NCI-H2171 (cell line): ENCODE results near the gene PGBD5.

ENCODE experiments used
- DNase-seq: peaks from one replicate; lab custom pipeline; 2025; lab: John Stamatoyannopoulos, UW

PGBD5 gene

GRCh38 chr1:230300322-230301301 lies 125.5 kb downstream of the PGBD5 start:
- DNase-seq = peak; percentile 63

DNA sequence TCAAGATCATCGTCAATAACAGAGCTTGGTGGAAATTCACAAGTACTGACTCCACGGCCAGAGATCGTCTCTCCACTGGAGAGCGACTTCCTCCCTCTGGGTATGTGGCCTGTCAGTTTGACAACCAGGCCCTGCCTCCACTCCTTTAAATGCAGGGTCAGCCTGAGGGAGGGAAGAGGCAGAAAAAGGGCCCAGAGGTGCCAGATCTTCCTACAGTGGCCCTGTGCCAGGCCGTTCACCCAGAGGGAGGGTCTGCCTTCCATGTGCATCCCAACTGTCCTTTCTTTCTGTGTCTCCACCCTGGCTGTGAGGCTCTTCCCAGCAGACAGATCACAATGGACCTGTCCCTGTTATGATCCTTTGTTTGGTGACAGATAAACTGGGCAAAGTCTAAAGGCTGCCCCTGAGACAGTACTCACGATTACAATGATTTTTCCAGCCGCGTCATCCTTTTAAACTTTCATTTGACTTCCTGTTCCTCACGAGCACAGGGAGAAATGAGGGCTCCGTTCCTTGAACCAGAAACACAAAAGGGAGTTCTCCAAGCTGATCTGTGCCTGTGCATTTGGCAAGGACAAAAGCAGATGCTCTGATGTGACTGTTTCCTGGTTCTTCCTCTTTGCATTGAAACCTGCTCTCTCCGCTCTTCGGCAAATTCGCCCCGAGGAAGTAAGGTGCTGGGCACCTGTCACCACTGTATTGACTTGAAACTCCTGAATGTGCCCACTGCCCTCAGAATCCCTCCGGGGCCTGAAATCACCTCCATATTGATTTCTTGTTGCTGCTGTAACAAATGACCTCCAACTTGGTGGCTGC lies 126.7 kb downstream of the PGBD5 start:
- no peak for DNase-seq

GRCh38 chr1:230295367-230295766 lies 130.8 kb downstream of the PGBD5 start:
- no peak for DNase-seq

DNA sequence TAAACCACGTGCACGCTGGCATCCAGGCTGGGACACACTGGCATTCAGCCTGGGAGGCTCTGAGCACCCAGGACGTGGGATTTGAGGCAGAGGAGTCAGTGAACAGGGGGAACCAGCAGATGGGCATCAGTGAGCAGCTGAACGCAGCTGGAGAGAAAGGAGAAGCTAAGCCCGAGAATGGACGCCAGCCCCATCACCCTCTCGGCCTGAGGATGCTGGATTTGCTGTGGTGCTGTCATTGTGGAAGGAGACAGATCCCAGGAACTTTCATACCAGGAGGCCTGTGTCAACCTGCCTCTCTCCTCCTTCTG lies 132.8 kb downstream of the PGBD5 start:
- DNase-seq = peak; percentile 46

GRCh38 chr1:230292689-230293389 lies 133.3 kb downstream of the PGBD5 start:
- peak; percentile 81 for DNase-seq

DNA sequence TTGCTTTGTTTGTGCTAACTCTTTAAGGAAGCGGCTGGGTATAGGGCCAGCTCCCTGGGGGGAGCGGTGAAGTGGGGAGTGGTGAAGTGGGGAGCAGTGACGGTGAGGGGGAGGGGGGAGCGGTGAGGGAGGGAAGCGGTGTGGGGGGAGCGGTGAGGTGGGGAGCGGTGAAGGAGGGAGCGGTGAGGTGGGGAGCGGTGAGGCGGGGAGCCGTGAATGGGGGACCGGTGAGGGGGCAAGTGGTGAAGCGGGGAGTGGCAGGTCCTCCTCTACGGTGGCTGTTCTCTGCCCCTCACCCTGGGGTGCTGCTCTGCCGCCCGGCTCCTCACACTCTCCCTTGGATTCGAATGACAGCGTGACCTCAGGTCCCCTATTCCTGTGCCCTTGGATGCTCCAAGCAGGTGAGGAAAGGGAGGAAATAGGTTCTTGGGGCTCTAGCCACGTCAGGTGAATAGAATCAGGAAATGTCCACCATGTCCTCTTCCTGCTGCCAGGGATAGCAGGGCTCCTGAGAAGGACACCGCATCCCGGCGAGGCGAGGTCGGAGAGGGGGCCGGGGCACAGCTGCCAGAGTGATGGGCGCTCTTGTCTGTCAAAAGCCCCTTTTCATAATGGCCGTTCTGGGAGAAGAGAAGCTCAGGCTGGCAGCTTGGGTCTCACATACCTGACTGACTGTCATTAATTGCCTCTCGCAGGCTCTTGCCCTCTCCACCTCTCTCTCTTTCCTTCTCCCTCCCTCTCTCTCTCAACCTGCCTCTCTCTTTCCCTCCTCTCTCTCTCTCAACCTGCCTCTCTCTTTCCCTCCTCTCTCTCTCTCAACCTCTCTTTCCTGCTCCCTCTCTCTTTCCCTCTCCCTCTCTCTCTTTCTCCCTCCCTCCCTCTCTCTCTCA lies 134.2 kb downstream of the PGBD5 start:
- no peak for DNase-seq

GRCh38 chr1:230289350-230289644 lies 136.8 kb downstream of the PGBD5 start:
- no peak for DNase-seq

DNA sequence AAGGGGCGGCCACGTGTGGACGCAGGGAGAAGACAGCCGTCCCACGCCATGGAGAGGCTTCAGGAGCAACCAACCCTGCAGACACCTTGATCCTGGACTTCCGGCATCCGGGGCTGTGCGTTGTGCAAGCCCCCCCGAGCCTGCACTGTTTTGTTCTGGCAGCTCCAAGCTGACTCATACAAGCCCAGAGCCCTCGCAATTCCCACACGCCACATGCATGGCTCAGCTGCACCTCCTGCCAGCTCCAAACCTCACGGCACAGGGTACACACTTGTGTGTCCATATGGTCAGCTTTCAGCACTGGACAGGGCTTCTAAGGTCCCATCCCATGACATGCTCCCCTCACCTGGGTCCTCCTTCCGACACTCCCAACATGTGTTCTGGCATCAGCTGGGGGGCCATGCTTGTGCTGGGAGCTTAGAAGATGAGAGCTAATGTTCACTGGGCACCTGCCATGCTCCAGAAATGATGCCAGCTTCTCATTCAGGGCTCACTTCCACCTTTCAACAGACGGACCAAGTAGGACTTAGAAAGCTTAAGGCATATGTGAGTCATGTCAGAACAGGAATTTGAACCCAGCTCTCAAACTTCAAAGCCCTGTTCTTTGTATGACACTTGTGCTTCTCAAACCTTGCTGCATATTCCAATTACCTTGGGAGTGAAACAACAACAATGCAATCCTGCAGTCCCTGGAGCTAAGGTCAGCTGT lies 137.3 kb downstream of the PGBD5 start:
- no peak for DNase-seq

- DNase-seq = no peak
Measured at GRCh38 chr1:230287674-230288315, 138.3 kb downstream of the PGBD5 start.

DNA sequence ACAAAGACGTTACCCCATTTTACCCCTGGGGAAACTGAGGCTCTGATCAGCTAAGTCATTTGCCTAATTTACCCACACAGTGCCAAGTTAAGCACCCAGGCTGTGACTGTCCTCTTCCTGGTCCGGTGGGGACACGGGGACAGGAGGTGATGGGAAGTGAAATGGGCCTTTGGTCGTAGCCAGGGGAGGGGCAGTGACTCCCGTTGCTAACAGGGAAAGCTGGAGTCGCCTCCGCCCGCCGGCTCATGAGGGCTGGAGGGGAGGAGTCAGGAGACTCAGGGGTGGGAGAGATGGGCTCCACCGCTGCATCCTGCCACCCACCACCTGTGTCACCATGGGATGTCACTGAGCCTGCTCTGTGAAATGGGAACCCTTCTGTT lies 139.3 kb downstream of the PGBD5 start:
- no peak for DNase-seq

GRCh38 chr1:230286166-230286889 lies 139.8 kb downstream of the PGBD5 start:
- DNase-seq = no peak

DNA sequence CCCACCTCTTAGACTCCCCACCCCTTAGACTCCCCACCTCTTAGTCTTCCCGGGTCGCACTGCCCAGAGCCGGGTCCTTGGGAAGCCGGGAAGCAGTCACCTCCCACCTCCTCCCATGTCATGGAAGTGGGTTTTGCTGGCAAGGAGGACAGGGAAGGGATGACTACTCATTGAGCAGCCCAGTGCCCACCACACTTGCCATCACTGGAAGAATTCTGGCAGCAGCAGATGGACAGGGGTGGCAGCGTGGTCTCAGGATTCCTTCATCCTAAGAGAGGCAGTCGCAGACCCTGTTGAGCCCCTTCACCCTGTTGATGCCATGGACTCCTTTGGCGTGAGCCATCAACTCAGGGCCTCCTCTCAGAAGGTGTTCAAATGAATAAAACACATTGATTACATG lies 140.8 kb downstream of the PGBD5 start:
- no peak for DNase-seq

DNA sequence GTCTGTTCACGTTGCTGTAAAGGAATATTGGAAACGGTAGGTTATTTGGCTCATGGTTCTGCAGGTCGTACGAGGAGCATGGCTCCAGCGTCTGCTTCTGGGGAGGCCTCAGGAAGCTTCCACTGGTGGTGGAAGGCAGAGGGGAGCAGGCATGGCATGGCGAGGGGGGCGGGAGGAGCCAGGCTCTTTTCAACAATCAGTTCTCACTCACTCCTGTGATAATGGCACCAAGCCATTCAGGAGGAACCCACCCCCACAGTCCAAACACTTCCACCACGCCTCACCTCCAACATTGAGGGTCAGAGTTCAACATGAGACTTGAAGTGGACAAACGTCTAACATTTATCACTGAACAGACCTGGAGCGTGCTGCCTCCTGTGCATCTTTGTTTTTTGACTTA lies 141.2 kb downstream of the PGBD5 start:
- no peak for DNase-seq

- no peak for DNase-seq
Measured at GRCh38 chr1:230283678-230284077, 142.5 kb downstream of the PGBD5 start.

GRCh38 chr1:230282157-230282556 lies 144.0 kb downstream of the PGBD5 start:
- no peak for DNase-seq

DNA sequence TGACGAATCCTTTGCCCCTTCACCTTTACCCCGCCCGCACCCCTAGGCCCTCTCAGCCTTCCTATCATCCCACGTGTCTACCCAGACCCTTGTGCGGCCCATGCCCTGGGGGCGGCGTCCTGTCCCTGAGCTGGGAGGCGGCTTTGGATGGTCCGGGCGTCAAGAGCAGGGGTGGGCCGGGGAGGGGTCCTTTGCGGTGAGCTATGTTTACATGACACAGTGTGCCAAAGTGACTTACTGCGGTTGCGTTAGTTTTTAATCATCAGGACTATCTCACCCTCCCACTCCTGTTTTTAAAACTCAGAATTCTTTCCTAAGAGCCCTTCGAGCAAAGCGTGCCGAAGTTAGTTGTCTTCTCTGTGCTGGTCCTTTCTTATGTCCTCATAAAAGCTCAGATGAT lies 144.6 kb downstream of the PGBD5 start:
- DNase-seq = no peak

GRCh38 chr1:230280906-230281413 lies 145.2 kb downstream of the PGBD5 start:
- no peak for DNase-seq

GRCh38 chr1:230280054-230280795 lies 145.9 kb downstream of the PGBD5 start:
- no peak for DNase-seq

DNA sequence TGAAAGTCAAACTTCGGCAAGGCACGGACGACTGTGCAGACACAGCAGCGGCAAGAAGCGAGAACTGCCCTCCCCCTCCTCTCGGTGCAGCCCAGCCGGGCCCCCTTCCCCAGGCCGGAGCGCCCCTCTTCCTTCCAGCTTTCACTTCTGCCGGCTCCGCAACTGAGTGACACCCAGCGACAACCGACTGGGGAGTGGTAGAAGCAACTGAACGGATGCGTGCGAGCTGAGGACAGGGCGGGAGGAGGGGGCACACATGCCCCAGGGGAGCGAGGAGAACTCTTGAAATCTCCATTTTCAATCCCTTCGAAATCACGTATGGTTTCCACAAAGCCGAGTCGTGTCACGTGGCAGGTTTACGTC lies 146.6 kb downstream of the PGBD5 start:
- no peak for DNase-seq
